ENCODE results near the gene MCF2. TPM values are rescaled to one million over a fixed set of nuclear protein-coding genes. Genes with fewer than 3 reads are reported as not detected.

Gene MCF2
- total RNA-seq, 1 donor from 2014 or later: not detected

- H3K27me3 Mint-ChIP-seq: no peaks in the 10 kb centered on the region
- no peak overlapping the region for H3K4me3 Mint-ChIP-seq (ENCODE audit: low read depth)
- H3K4me1 Mint-ChIP-seq (ENCODE audit: low read depth): peaks cover 7% of the 10 kb centered on the region
- DNase-seq (ENCODE audit: low spot score, unreplicated experiment): no peak
- no peaks in the 10 kb centered on the region for H3K36me3 Mint-ChIP-seq (ENCODE audit: insufficient read depth)
- no peak overlapping the region for H3K27ac Mint-ChIP-seq
- H3K9me3 Mint-ChIP-seq (ENCODE audit: low read depth): no peaks in the 10 kb centered on the region
- no peak for TF ChIP-seq CTCF (IDR thresholded peaks at IDR 0.05; ENCODE audit: unreplicated experiment)
These were observed 153.6 kb downstream of the MCF2 start for GRCh38 chrX:139554376-139554775.

- Mint-ChIP-seq H3K27ac (no peak overlapping the region), H3K36me3 (ENCODE audit: insufficient read depth) (no peaks in the 10 kb centered on the region), H3K27me3 (no peaks in the 10 kb centered on the region), H3K4me3 (ENCODE audit: low read depth) (no peak overlapping the region), H3K9me3 (ENCODE audit: low read depth) (no peaks in the 10 kb centered on the region), H3K4me1 (ENCODE audit: low read depth) (peaks cover 23% of the 10 kb centered on the region)
- no peak for TF ChIP-seq CTCF (IDR thresholded peaks at IDR 0.05; ENCODE audit: unreplicated experiment)
- no peak for DNase-seq (ENCODE audit: low spot score, unreplicated experiment)
These were observed 163.4 kb downstream of the MCF2 start for GRCh38 chrX:139544591-139544990.

GRCh38 chrX:139543920-139544319 lies 164.0 kb downstream of the MCF2 start:
- DNase-seq (ENCODE audit: low spot score, unreplicated experiment): no peak
- Mint-ChIP-seq H3K4me1 (ENCODE audit: low read depth) (peaks cover 23% of the 10 kb centered on the region), H3K36me3 (ENCODE audit: insufficient read depth) (no peaks in the 10 kb centered on the region), H3K27ac (no peak overlapping the region), H3K9me3 (ENCODE audit: low read depth) (no peaks in the 10 kb centered on the region), H3K4me3 (ENCODE audit: low read depth) (no peak overlapping the region), H3K27me3 (no peaks in the 10 kb centered on the region)
- TF ChIP-seq CTCF (IDR thresholded peaks at IDR 0.05; ENCODE audit: unreplicated experiment): no peak

GRCh38 chrX:139542652-139543051 lies 165.3 kb downstream of the MCF2 start:
- TF ChIP-seq CTCF (IDR thresholded peaks at IDR 0.05; ENCODE audit: unreplicated experiment): no peak

GRCh38 chrX:139538907-139539790 lies 168.8 kb downstream of the MCF2 start:
- H3K9me3 Mint-ChIP-seq (ENCODE audit: low read depth): no peaks in the 10 kb centered on the region
- no peaks in the 10 kb centered on the region for H3K27me3 Mint-ChIP-seq
- H3K27ac Mint-ChIP-seq: no peak overlapping the region
- no peaks in the 10 kb centered on the region for H3K36me3 Mint-ChIP-seq (ENCODE audit: insufficient read depth)
- no peak for TF ChIP-seq CTCF (IDR thresholded peaks at IDR 0.05; ENCODE audit: unreplicated experiment)
- H3K4me3 Mint-ChIP-seq (ENCODE audit: low read depth): no peak overlapping the region
- H3K4me1 Mint-ChIP-seq (ENCODE audit: low read depth): peaks cover 17% of the 10 kb centered on the region
- no peak for DNase-seq (ENCODE audit: low spot score, unreplicated experiment)

More at GRCh38 chrX:139542652-139543051, 165.3 kb downstream of the MCF2 start:
- Mint-ChIP-seq H3K4me3 (ENCODE audit: low read depth) (no peak overlapping the region), H3K27me3 (no peaks in the 10 kb centered on the region), H3K4me1 (ENCODE audit: low read depth) (peaks cover 23% of the 10 kb centered on the region), H3K9me3 (ENCODE audit: low read depth) (no peaks in the 10 kb centered on the region), H3K36me3 (ENCODE audit: insufficient read depth) (no peaks in the 10 kb centered on the region), H3K27ac (no peak overlapping the region)
- no peak for DNase-seq (ENCODE audit: low spot score, unreplicated experiment)
